CMK (cell line): ENCODE measurements around the gene PTPRM.

ENCODE experiments used
- DNase-seq: peaks from one replicate; pipeline ENCODE4 v3.0.0-alpha.2; 2010; ENCODE audit warnings: low read depth

PTPRM gene

DNA sequence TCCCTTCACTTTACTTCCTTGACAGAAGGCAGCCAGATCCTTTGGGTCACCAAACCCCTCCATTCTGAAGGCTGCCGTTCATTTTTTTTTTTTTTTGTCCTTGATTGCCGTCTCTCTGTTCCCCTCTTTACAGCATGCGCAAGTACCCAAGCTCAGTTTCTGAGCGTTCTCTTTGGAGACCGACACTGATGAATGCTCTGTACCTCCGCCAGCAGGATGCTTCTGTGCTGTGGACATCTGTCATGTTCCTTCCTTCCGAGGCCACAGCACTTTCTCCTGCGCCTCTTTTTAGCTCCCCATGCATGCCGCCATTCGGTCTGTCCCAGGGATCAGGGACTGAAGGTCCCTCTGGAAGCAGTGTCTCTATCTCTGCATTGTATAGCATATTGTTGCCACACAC is 763.5 kb downstream of the PTPRM start:
- no peak for DNase-seq

DNA sequence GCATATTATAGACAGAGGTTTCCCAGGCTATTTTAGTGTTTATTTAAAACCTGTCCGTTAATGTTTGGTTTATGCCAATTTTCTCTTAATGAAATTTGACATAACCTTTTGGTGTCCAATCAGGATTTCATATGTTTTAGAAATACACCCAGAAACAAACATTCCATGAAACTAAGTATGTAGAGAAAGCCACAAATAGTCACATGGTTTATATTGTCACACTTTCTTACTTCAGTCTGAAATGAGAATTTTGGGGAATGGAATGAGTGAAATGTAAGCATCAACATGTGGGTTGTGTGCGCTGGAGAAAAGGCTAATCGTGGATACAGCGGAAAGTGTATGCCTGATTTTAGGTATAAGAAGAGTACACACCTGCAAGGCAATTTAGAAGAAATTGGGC is 765.2 kb downstream of the PTPRM start:
- no peak for DNase-seq

DNA sequence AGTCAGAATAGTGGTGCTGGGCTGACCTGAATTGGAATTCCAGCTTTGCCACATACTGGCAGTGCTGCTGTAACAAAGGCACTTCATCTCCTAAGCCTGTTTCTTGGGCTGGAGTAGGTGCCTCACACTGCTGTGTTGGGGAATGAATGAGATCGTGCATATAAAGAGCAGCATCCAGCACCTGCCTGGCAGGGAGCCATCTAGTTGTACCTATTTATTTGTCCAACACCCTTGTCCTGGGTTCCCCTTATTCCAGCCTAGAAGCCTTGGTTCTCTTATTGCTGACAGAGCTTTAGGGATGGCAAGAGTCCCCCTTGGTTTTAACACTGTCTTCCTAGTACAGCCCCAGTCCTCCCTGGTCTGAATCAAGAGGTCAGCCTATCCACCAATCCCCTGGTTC is 766.8 kb downstream of the PTPRM start:
- no peak for DNase-seq

GRCh38 chr18:8337211-8337610 is 770.1 kb downstream of the PTPRM start:
- DNase-seq, result no peak

- no peak for DNase-seq
These were observed 772.1 kb downstream of the PTPRM start for GRCh38 chr18:8339210-8339609.

DNA sequence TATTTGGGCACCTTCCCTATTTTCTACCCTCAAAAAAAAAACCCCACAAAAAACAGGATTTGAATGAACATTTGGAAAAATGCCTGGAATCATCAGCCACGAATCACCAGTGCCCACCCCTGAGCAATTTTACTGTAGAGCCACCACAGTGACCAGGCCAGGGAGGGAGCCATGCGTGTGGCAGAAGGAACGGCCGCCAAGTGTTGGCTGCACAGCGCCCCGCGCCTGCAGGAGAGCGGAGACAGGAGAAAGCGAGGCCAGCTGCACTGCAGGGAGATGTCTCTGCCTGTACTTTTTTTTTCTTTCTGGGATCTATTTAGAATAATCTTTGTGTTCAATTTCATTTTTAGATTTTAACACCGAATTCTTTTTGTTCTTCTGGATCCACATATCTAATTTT is 772.8 kb downstream of the PTPRM start:
- no peak for DNase-seq

DNA sequence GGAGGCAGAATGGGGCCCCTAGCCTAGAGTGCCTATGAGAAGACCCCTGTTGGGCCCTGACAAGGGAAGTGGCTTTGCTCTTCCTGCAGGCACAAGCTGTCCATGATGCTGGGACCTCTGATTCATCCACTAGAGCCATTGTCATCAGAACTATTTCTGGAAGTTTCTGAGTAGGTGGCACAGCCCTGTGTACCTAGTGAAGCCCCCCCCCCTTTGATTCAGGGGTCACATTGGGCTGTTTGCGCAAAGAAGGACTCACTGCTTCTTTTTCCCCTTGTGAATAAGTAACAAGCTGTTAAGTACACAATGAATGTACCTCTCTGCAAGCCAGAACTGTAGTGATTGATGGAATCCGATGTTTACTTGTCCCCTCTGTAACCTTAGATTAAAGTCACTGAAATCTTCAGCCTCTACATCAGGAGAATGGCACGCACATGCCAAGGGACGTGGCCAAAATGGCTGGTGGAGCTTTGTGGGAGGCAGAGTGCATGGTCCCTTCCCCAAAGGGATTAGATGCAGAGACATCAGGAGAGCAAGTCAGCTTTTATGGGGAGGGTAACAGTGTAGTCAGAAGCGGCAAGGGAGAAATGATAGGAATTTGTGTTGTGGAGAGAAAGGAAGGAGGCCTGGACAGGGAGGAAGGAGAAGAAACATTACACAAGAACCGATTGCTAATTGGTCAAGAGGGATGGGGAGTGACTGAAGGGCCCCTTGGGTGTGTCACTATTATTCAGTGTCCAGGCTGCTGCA is 774.5 kb downstream of the PTPRM start:
- DNase-seq, result no peak

DNA sequence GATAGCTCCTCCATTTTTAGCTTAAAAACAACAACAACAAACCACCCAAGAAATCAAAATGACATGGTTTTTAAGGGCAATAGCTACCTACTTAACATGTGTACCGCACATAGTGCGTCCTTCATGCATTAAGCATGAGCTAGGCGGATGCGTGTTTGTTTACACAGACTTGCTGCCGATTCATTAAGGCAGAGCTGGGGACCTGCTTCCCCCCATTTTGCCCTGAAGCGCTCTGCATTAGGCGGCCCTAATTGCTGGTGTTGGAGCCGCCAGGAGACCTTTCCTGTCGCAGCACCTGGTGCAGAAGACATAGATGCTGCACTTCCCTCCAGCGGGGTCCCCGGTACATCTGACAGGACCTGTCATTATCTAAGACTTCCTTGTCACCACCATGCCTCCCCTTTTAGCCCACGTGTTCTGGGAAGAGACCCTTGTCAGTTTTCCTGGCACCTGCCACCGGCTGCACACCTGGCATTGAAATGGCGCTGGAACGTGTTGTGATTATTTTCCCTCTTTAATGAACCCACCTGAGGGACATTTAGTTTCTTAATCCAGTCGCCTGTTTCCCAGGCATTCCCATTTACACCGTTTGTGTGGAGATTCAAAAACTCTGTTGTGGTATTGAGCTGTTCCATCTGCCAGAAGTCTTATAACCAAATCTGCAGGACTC is 781.1 kb downstream of the PTPRM start:
- DNase-seq, result no peak

GRCh38 chr18:8349608-8350323 is 782.6 kb downstream of the PTPRM start:
- no peak for DNase-seq

DNA sequence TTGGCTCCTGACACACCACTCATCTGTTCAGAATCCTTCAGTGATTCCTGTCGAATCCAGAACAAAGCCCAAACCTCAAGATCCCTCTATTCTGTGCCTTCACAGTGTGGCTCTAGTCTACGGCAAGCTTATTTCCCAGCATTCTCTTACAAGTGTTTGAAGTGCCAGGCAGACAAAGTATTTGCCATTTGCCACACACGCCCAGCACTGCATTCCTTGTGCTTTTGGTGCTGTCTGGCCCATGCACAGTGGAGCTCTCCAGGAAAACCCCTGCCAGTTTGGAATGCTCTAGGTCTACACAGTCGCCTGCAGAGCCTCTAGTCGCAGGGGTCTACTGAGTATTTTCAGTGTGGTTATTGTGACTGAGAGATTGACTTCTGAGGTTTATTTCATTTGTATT is 783.5 kb downstream of the PTPRM start:
- no peak for DNase-seq

DNA sequence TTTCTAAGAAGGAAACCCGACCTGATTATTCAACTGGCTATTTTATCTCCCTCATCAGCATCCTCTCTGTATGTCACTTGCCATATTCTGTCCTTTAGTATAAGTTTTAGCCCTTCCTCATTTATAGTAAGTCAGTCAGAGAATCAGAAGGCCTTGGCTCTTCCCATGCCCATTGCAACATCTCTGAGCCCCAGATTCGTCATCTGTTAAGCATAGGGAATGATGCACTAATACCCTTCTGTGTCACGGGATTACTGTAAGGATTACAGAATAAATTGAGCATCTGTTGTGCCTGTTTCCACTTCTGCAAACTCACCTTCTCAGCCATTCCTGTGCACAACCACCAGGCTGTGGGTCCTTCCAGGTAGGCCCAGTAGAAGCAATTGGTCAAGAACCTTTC is 784.0 kb downstream of the PTPRM start:
- no peak for DNase-seq

- no peak for DNase-seq
These were observed 787.2 kb downstream of the PTPRM start for GRCh38 chr18:8354304-8354703.

GRCh38 chr18:8356001-8356400 is 788.9 kb downstream of the PTPRM start:
- DNase-seq, result no peak

GRCh38 chr18:8357320-8357719 is 790.2 kb downstream of the PTPRM start:
- no peak for DNase-seq

DNA sequence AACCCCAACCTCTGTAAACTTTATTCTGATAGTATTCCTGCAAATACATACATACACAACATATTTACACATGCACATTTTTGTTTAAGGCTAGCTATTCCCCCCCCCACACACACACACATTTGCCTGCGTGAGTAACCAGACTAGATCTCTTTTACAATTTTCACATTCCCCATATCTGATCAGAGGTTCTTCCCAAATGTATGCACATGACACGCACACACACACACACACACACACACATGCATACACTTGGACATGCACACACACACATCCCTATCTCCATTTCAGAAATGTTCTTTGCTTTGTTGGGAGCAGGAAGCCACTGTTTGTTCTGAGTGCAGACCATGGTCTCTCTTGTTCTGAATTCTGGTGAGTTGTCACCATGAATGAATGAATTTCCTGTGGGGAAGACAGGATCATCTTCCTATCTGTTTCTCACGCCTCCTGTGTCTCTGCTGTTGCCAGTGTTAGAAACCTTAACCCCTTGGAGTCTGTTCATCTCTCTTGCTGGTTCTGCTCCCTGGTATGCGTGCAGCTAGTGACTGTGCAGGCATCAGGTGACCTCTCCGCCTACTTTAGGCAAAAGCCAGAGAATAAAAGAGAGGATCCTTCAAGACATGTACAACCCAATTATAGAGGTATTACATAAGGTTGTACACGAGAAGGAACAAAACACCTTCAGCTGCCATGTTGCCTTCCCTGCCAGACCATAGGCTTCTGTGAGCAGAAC is 791.1 kb downstream of the PTPRM start:
- DNase-seq, result no peak

- no peak for DNase-seq
These were observed 792.0 kb downstream of the PTPRM start for GRCh38 chr18:8359076-8359475.

DNA sequence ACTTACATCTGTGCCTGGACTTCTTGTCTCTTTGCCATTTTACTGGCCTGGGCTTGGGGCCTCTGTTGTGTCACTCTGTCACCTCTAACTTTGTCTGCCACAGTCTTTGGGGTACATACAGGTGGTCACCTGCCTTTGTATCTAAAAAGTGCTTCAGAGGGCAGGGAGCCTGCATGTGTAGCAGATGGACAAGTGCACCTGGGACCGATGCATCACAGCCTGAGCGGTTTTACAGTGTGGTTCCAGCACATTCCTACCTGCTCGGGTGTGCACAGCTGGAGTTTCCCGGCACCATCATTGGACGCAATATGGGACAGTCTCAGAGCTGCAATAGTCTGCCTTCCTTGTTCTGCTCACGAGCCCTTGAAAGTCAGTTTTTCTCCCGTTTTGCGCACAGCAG is 792.4 kb downstream of the PTPRM start:
- no peak for DNase-seq

DNA sequence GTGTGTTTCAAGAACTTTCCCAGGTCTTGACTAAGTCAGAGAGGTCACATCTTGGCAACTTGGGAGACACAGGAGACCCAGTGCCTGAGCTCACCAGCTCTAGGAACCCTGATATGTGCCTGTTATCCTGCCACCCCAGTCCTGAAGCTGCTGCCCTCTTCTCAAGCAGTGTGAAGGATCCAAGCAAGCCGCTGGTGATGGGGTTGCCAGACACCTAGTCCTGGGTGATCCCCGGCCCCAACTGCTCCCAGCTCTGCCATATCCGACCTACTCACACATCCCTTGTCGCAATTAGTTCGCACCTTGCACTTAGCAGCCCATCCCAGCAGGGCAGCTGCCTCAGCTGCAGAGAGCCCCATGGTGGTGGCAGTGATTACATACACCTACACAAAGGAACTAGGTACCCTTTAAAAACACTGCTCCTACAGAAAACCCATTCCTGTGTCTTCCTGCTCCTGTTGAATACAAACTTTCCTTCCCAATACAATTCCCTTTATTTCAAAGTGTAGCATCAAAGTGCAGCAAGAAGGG is 794.9 kb downstream of the PTPRM start:
- no peak for DNase-seq

DNA sequence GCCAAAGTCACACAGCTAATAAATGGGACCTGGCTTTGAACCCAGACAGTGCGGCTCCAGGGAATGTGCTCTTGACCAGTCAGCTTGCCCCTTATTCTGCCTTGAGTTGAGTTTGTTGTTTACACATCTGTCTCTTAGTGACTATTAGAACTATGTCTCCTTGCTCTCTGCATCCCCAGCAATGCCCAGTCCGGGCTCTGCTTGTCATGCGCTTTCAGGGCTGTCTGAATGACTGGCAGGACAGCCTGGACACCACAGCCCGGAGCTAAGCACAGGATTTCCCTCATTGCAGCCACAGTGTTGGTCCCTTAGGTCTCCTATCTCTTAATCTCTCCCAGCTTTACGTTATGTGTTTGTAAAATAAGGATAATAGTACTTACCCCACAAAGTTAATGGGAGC is 795.7 kb downstream of the PTPRM start:
- no peak for DNase-seq

GRCh38 chr18:8364385-8364784 is 797.3 kb downstream of the PTPRM start:
- DNase-seq, result no peak

DNA sequence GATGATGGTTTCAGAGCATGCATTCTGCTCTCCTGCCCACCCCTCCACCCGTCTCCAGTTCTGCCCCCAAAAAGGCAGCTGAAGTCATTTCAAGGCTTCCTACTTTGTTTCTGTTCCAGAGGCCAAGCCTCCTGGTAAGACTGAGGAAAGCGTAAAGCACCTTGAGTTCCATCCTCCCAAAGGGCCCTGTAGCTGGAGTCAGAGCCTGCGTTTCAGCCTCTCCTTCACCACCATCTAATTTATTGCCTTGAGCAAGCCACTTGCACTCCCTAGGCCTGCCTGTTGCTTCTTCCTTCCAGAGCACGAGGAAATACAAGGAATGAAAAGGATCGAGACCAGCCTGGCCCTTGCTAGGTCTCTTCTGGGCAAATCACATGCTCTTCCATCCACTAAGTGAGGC is 797.9 kb downstream of the PTPRM start:
- no peak for DNase-seq

GRCh38 chr18:8365528-8365927 is 798.4 kb downstream of the PTPRM start:
- no peak for DNase-seq
